B cell (primary cell): ENCODE results near the gene HILPDA.

Experiments
- EZH2 ChIP-seq: IDR thresholded peaks from 2 replicates; pipeline ENCODE4 v1.6.1; 2012; ENCODE audit warnings: borderline replicate concordance, low read depth, mild to moderate bottlenecking, moderate library complexity, low read length; ENCODE audit not compliant: insufficient read depth, poor library complexity, severe bottlenecking
- TF ChIP-seq, protein P1 (sequence below): fragments of 200-600 bp; IDR thresholded peaks from one replicate; pipeline ENCODE4 v1.8.0; 2022; ENCODE audit warnings: antibody characterized with exemption, mild to moderate bottlenecking

DNA sequence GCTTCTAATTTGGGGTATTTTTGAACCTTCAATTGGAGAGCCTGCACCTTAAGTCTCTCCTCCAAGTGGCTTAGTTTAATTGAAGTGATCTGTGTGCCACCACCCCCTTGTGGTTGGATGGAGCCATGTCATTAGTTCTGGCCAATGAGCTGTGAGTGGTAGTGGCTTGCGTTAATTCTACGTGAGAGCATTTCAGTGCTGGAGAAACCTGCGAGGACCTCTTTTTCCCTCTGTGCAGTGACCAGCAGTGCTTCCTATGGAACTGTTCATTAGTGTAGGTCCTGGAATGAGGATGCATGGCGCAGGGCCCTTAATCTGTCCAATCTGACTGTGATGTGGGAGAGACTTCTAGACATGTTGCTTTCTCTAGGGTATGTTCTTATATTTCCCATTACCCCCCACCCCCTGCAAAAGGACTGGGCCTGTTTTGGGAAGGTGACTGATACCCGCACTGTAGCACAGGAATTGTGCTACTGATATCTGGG lies 3.8 kb downstream of the HILPDA start:
- TF ChIP-seq, protein P1, sequence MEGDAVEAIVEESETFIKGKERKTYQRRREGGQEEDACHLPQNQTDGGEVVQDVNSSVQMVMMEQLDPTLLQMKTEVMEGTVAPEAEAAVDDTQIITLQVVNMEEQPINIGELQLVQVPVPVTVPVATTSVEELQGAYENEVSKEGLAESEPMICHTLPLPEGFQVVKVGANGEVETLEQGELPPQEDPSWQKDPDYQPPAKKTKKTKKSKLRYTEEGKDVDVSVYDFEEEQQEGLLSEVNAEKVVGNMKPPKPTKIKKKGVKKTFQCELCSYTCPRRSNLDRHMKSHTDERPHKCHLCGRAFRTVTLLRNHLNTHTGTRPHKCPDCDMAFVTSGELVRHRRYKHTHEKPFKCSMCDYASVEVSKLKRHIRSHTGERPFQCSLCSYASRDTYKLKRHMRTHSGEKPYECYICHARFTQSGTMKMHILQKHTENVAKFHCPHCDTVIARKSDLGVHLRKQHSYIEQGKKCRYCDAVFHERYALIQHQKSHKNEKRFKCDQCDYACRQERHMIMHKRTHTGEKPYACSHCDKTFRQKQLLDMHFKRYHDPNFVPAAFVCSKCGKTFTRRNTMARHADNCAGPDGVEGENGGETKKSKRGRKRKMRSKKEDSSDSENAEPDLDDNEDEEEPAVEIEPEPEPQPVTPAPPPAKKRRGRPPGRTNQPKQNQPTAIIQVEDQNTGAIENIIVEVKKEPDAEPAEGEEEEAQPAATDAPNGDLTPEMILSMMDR, result peak; percentile 85
- no peak for TF ChIP-seq EZH2
